HS-5 (cell line): ENCODE results near the gene OMG.
"Not testable (repeated sequence)": the region's sequence is repeated elsewhere in the genome, so short reads cannot be mapped to it uniquely, and the experiment has no call there.

Experiments
- DNase-seq: peaks from one replicate; pipeline ENCODE4 v3.0.0-alpha.2; 2012; ENCODE audit warnings: low read depth

The OMG gene

DNA sequence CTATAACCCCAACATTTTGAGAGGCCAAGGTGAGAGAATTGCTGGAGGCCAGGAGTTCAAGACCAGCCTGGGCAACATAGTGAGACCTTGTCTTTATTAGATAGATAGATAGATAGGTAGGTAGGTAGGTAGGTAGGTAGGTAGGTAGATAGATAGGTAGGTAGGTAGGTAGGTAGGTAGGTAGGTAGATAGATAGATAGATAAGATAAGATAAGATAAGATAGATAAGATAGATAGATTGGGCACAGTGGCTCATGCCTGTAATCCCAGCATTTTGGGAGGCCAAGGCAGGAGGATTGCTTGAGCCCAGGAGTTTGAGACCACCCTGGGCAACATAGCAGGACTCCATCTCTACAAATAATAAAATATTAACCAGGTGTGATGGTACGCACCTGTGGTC is 34.1 kb downstream of the OMG start:
- not testable (repeated sequence) for DNase-seq

DNA sequence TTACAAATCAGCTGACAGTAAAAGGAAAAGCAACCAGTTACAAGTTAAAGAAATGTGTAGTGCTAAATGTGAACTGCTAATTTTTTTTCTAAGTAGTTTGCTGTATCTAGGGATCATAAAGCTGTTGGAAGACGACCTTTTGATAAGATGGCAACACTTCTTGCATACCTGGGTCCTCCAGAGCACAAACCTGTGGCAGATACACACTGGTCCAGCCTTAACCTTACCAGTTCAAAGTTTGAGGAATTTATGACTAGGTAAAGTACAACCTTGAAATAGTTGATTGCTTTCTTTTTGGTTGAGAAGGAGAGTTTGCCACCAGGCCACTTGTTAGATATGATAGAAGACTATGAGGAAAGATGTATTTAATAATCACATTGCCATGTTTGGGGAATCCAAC is 35.4 kb downstream of the OMG start:
- no peak for DNase-seq

DNA sequence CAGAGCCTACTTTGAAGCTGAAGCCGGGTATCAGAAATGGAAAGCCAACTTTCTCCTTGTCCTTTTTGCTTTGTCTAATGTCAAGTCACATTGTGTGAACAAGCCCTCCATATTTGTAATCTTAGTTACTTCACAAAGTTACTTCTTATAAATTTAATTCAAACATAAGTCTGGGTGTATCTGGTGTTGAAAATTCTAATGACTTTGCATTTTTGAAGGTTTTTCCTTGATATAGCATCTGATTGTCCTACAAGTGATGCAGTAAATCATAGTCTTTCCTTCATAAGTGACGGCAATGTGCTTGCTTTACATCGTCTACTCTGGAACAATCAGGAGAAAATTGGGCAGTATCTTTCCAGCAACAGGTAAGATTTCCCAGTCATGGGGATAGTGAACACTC is 36.9 kb downstream of the OMG start:
- DNase-seq, result no peak

DNA sequence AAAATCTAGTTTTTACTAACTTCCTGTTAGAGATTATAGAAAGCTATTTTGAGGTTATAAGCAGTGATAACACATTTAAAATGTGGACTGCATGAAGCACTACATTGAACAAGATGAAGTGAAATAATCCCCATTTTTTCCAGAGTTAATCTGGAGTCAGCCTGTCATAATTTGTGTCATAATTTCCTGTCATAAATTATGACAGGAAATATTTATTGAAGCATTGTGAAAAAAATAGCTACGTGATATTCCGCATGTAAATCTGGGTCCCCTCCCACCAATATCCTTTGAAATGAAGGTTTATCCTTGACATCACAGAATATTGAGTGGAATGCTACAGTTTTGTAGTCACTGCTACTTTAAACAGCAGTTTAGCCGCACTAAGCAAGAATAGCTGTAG is 40.1 kb downstream of the OMG start:
- DNase-seq, result no peak

DNA sequence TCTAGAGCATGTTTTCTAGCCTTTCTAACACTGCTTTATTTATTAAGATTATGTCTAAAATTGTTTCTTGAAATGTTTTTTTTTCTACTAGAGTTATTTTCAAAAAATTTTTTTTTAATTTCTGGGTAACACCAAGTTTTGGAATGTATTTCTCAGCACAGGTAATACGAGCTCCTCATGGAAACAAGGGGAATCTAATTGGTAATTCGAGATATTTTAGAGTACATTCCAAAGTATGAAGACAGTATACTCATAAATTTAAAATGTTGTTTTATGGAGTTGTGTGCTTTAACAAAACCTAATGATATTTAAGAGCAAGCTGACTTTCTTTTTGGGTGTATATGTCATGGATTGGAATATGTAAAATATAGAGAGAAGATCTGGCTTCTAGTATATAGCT is 42.4 kb downstream of the OMG start:
- DNase-seq, result no peak

DNA sequence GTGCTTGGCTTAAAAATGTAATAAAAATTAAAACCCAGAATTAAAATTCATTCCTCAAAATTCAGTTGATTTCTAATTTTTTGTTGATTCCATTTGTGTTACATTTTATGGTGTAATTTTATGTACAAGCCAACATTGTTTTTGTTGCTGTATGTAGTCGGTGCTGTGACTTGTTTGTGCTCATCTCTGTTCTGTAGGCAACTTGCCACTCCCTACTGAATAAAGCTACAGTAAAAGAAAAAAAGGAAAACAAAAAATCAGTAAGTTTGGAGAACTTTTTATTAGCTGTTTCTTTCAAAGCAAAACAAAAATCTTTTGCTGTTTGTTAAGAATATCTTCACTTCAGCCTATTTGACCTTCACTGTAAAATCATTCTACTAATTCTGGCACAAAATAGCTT is 44.3 kb downstream of the OMG start:
- no peak for DNase-seq

DNA sequence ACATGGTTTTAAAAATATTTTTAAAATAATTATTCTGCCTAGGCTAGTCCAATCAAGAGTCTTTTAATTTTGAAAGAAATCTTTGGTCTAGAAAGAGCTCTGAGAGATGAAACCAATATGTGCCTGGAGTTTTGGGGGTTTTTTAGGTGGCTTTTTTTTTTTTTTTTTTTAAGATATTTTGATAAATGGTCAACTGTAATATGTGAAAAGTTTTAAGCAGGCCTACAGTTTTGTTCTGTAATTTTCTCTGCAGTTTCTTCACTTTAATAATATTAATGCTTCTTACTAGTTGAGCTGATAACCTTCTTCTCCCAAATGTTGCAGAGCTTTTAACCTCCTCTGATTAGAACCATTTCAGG is 45.1 kb downstream of the OMG start:
- DNase-seq, result no peak

DNA sequence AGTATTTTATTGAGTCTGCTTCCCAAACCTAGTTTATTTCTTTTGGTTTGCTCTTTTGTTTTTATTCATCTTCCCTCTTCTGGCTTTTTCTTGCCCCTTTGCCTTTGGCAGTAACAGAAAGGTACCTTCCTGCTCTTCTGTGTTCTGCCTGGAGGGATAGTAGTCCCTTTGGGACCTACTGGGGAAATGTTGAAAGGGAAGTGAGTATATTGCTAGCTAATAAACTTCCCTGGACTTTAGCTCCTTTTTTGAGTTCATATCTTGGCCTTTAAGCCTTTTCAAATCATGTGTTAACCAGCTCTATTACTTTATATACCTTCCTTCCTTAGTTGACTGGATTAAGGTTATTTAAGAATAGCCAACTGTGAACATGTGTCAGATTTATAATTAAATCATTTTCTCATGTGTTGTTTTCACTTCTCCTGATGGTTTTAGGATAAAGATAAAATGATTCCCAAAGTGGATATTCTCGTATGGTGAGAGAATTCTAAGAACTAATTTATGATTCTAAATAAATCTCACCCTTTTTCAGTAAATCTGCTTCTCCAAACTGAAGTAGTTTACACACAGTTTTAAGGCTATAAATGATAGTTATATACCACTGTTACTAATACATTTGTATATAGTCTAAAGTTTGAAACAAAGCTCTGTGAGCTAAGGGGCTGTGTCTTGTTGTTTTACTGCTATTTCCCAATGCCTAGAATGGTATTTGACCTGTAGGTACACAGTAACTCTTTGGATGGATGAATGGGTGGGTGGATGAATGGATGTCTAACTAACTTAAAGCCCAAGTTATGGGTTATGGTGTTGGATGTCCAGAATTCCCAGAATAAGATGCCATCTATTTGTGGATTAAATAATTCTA is 45.7 kb downstream of the OMG start:
- no peak for DNase-seq

DNA sequence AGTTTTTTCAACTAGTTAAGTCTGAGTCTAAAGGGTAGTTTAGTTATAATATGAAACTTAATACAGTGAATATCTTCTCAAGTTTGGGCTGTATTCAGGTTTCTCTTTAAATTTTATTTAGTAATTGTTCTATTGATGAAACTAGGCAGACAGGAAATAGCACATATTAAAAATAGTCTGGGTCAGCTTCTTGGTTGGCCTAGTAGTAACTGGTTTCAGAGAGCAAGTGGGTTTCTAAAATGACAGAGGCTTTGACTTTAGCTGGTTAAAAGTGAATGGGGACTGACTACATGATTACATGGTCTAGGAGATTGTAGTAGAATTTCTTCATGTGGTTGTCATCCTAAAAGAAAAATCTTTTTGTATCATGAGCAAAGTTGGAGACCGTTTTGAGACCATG is 46.8 kb downstream of the OMG start:
- DNase-seq, result no peak

DNA sequence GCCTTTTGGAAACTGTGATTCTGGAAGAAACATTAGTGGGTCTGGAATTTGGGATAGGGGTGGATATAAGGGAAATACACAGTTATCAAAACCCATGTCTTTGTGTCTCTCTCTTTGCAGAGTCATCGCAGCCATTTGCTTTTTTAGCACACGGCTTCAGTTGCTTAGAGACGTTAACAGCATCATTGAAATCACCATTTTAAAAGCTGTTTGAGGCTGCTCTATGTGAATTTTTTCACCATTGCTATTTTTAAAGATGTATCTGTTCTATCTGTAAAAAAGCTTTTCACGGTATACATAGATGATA is 47.3 kb downstream of the OMG start:
- no peak for DNase-seq

DNA sequence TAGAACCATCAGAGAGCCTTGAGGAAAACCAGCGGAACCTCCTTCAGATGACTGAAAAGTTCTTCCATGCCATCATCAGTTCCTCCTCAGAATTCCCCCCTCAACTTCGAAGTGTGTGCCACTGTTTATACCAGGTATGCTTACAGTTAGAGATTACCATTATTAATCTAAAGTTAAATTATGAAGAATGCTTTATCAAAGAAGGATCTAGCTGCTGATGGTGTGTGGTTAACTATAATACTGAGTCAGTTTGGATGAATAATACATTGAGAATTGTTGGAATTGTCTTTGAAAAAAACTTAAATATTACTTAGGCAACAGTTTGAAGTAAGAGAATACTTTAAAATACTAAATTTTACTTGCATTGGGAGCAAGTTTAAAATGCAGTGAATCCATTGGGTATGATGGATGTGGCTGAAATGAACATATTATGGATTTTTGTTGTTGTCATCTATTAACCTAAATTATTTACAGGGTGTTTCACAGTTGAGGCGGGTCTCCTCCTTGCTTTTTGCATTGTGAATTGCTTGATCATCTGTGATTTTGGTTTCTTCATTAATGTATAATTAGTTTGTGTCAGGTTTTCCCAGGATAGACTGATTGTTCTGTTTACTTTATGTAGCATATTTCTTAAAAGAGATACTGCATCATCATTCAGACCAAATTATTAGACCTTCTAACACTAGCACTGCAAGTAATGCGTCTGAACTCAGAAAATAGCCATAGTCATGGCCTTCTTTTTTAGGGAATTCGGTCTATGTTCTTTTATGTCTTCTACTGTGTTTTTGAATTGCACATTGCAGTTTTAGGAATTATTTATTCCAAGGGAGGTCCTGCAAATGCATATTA is 47.8 kb downstream of the OMG start:
- peak; percentile 61 for DNase-seq
